Measurements from ENCODE around the gene FRMPD4.

FRMPD4 gene

DNA sequence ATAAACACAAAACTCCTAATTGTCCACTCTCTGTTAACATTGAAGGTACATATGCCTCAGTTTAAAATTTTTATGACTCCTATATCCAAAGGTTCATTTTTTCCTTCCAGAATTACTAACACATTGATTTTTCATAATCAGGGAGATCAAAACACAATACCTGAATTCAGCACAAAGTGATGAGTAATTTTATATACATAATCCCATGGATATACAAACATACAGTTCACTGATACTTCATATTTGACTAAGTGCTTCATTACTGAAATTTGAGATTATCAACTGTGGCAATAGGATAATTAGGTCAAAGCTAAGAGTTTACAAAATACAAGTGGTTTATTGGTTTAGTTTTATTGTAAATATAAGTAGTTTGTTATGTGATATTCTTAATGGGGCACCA is 476.8 kb downstream of the FRMPD4 start:
- Histone ChIP-seq H3K9ac (ENCODE audit: low read depth, low read length) (no peak overlapping the region), H3K36me3 (ENCODE audit: insufficient read depth, low read length) (no peaks in the 10 kb centered on the region), H3K4me1 (ENCODE audit: insufficient read depth, low read length) (no peaks in the 10 kb centered on the region), H3K9me3 (ENCODE audit: control insufficient read depth, insufficient read depth, low read length) (no peaks in the 10 kb centered on the region)

DNA sequence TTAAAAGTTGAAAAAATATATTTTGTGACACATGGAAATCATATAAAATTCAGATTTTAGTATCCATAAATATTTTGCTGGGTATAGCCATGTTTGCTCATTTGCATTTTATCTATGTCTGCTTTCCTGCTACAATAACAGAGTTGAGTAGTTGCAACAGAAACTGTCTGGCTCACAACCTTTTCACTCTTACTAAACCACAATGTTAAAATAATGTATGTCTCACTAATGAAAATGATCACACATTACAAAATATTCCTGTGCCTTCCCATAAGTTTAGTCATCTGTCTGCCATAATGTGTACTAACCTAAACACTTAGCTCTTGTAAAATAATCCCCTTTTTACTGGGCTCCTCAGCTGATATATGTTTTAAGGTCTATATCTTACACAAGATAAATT is 479.0 kb downstream of the FRMPD4 start:
- Histone ChIP-seq H3K36me3 (ENCODE audit: insufficient read depth, low read length) (no peaks in the 10 kb centered on the region), H3K9ac (ENCODE audit: low read depth, low read length) (no peak overlapping the region), H3K9me3 (ENCODE audit: control insufficient read depth, insufficient read depth, low read length) (no peaks in the 10 kb centered on the region), H3K4me1 (ENCODE audit: insufficient read depth, low read length) (no peaks in the 10 kb centered on the region)

DNA sequence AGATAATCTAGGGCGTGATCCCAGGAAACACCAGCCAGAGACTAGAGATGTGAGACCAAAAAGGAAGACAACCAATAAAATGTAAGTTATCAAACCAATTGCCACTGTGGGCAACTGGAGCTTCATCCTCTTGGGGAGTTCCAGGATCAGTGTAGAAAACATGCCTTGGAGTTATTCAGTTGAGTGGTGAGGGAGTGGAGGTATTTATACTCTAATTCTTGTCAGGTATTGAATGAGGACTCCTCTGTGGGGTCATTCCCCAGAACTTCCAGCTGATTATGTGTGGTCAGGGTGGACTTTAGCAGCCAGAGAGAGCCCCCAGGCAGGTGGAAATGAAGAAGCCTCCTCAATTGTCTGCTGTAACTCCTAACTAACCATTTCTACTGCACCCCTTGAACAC is 509.0 kb downstream of the FRMPD4 start:
- Histone ChIP-seq H3K36me3 (ENCODE audit: insufficient read depth, low read length) (no peaks in the 10 kb centered on the region), H3K9ac (ENCODE audit: low read depth, low read length) (no peak overlapping the region), H3K9me3 (ENCODE audit: control insufficient read depth, insufficient read depth, low read length) (no peaks in the 10 kb centered on the region), H3K4me1 (ENCODE audit: insufficient read depth, low read length) (no peaks in the 10 kb centered on the region)

DNA sequence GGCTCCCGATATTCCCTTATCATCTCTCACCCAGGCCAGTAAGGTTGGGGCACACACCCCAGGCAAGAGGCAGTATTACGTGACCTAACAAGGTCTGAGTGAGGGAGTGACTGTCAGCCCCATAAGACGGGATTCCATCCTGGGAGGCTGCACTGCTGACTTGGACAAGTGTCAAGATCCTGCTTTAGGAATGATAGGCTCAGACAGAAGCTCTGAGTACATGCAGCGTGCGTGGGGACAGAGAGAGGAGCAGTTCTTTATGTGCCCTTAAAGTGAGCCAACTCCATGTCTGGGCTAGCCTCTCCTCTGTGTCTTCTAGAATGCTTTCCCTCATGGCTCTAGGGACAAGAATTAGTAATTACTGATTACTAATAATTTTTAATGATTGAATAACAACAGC is 510.7 kb downstream of the FRMPD4 start:
- no peaks in the 10 kb centered on the region for H3K9me3 ChIP-seq (ENCODE audit: control insufficient read depth, insufficient read depth, low read length)
- no peak overlapping the region for H3K9ac ChIP-seq (ENCODE audit: low read depth, low read length)
- no peaks in the 10 kb centered on the region for H3K4me1 ChIP-seq (ENCODE audit: insufficient read depth, low read length)
- no peaks in the 10 kb centered on the region for H3K36me3 ChIP-seq (ENCODE audit: insufficient read depth, low read length)

DNA sequence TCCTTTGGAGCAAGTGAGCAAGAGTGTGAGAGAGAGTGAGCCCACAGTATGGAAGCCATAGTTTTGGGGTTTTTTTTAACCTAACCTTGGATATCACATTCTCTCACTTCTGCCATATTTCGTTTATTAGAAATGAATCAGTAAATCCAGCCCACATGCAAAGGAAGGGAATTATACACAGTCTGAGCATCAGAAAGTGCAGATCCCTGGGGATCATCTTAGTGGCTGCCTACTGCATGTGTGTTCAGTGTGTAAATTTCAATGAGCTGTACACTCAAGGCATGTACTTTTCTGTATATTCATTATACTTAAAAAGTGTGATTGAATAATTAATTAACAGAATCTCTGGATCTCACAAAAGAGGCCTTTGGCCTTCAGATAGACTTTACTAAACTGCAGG is 519.2 kb downstream of the FRMPD4 start:
- H3K36me3 ChIP-seq (ENCODE audit: insufficient read depth, low read length): no peaks in the 10 kb centered on the region
- H3K9me3 ChIP-seq (ENCODE audit: control insufficient read depth, insufficient read depth, low read length): no peaks in the 10 kb centered on the region
- no peaks in the 10 kb centered on the region for H3K4me1 ChIP-seq (ENCODE audit: insufficient read depth, low read length)
- no peak overlapping the region for H3K9ac ChIP-seq (ENCODE audit: low read depth, low read length)

DNA sequence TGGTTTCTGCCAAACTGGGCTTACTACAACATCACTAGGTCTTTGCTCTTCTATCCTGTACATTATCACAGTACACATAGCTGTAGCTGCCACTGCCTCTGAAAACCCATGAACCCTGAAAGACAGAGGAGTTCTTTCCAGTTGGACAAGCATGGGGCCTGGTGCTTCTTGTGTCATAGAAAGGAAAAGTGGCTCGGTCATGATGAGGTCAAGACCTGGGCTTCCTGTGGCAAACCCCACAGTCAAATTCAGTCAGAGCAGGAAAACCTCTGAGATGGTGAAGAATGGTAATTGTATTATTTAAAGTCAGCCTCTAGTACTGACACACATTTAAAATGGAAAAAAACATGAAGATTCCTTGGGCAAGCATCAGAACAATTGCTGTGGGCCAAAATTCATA is 519.6 kb downstream of the FRMPD4 start:
- Histone ChIP-seq H3K9me3 (ENCODE audit: control insufficient read depth, insufficient read depth, low read length) (no peaks in the 10 kb centered on the region), H3K9ac (ENCODE audit: low read depth, low read length) (no peak overlapping the region), H3K4me1 (ENCODE audit: insufficient read depth, low read length) (no peaks in the 10 kb centered on the region), H3K36me3 (ENCODE audit: insufficient read depth, low read length) (no peaks in the 10 kb centered on the region)

DNA sequence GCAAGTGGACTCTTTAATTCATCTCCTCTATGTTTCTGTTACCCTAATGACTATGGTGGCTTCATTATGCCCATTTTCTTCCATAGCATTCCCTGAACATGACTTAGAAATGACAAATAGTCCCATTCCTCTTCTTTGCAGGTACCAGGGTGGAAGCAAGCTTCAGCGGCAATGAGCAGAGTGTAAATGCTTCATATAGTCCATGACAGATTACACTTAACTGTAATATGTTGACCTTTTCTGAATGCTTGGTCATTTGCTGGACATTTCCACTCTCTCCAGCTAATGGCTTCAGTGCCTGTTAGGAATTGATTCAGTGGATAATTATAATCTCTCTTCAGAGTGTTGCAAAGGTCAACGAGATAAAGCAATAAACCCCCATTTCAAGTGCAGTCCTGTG is 523.2 kb downstream of the FRMPD4 start:
- no peak overlapping the region for H3K9ac ChIP-seq (ENCODE audit: low read depth, low read length)
- H3K36me3 ChIP-seq (ENCODE audit: insufficient read depth, low read length): no peaks in the 10 kb centered on the region
- no peaks in the 10 kb centered on the region for H3K4me1 ChIP-seq (ENCODE audit: insufficient read depth, low read length)
- H3K9me3 ChIP-seq (ENCODE audit: control insufficient read depth, insufficient read depth, low read length): no peaks in the 10 kb centered on the region

DNA sequence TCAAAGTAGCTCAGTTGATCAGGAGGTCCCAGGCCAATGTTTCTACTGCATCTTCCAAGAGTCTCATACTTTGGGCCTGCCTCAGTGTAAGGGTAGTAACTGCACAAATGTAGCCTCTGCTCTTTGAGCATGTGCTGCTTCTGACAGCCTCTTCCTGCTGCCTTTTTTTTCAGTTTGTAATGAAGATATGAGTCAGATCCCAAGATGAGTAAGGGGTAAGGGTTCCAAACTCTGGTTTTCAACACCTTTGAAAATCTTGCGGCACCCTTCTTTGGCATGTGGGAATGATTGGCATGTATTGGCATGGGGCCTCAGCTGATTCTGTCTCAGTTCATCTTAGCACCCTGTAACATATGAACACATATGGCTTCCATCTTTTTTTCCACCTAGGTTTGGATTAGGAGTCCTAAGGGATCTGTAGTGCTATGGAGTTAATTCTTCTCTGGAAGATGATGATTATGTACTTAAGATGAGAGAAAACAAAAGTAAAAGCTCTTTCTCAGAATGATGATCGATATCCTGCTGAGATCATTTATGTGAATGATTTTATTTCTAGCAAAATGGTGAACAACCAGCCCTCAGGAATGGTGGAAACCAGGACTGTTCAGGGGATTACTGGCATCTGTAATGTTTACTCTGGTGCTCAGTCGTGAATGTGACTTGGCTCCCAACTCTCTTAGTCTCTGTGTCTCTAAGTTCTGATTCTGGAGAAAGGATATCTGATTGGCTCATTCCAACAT is 534.3 kb downstream of the FRMPD4 start:
- Histone ChIP-seq H3K9ac (ENCODE audit: low read depth, low read length) (no peak overlapping the region), H3K4me1 (ENCODE audit: insufficient read depth, low read length) (no peaks in the 10 kb centered on the region), H3K9me3 (ENCODE audit: control insufficient read depth, insufficient read depth, low read length) (no peaks in the 10 kb centered on the region), H3K36me3 (ENCODE audit: insufficient read depth, low read length) (no peaks in the 10 kb centered on the region)

DNA sequence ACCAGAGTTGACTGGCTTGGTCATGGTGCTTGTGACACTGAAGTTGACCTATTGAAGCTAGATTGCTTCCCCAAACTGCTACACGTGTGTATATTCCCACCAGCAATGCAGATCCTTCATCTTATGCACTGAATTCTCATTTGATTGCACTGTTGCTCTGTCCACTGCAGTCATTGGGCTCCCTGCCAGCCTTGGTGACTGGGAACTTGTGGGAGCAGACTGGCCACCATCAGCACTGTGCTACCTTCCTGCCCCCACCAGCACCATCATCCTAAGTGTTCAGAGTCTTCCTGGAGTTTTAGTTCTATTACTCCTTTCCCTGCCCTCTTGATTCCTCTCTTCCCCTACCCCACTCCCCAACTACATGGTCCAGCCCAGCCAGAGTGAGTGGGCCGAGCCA is 535.2 kb downstream of the FRMPD4 start:
- no peak overlapping the region for H3K9ac ChIP-seq (ENCODE audit: low read depth, low read length)
- H3K9me3 ChIP-seq (ENCODE audit: control insufficient read depth, insufficient read depth, low read length): no peaks in the 10 kb centered on the region
- H3K4me1 ChIP-seq (ENCODE audit: insufficient read depth, low read length): no peaks in the 10 kb centered on the region
- no peaks in the 10 kb centered on the region for H3K36me3 ChIP-seq (ENCODE audit: insufficient read depth, low read length)

DNA sequence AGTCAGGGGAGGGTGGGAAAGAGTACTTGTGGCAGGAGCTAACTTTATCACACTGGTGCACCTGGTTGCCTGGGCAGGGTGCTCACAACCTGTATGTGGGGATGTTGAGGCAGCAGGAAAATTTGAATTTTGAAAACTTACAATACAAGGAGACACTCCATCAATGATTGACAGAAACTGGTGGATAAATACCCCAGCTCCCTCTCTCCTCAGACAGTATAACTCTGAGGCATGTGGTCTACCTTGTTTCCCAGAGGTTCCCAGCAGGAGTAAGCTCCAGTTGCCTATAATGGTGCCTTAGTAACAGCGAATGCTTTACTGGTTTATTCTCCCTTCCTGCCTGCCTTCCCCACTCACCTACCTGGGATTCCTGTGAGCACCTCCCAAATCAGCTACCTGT is 541.2 kb downstream of the FRMPD4 start:
- no peaks in the 10 kb centered on the region for H3K4me1 ChIP-seq (ENCODE audit: insufficient read depth, low read length)
- no peaks in the 10 kb centered on the region for H3K9me3 ChIP-seq (ENCODE audit: control insufficient read depth, insufficient read depth, low read length)
- H3K36me3 ChIP-seq (ENCODE audit: insufficient read depth, low read length): no peaks in the 10 kb centered on the region
- H3K9ac ChIP-seq (ENCODE audit: low read depth, low read length): no peak overlapping the region

DNA sequence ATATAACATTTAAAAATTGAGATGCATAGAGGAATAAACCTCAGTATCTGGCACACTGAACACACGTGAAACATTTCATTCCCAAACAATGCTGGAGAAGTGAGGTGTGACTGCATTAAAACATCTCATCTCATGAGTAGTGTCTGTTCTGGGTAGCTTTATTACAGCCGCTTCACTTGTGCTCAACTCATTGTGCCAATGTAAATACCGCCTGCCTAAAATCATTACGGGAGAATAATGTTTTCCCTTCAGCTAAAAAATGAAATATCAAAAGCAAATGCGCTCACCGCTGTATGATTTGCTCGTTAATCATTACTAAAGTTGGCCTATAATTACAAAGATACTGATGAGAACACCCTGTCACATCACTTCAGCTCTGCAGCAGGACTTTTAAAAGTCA is 542.8 kb downstream of the FRMPD4 start:
- Histone ChIP-seq H3K9ac (ENCODE audit: low read depth, low read length) (no peak overlapping the region), H3K4me1 (ENCODE audit: insufficient read depth, low read length) (no peaks in the 10 kb centered on the region), H3K9me3 (ENCODE audit: control insufficient read depth, insufficient read depth, low read length) (no peaks in the 10 kb centered on the region), H3K36me3 (ENCODE audit: insufficient read depth, low read length) (no peaks in the 10 kb centered on the region)

DNA sequence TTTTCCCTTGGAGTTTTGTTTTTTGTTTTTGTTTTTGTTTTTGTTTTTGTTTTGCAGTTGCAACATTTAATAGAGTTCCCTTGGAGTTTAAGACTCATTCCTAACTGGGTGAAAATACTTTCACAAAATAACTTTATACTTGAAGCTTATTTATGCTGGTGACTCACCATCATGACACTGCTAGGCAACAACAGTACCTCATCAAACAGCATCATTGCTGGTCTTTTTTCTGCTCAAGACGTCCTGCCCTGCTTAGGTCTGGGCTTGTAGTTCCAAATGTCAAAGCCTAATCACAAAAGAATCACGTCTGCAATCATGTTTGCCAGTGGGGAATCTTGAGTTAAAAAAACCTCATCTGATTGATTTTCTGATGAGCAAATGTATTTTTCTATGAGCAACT is 547.3 kb downstream of the FRMPD4 start:
- no peaks in the 10 kb centered on the region; the same call in 1 of the 2 replicates for H3K36me3 ChIP-seq (ENCODE audit: insufficient read depth, low read length)
- H3K9me3 ChIP-seq (ENCODE audit: control insufficient read depth, insufficient read depth, low read length): peaks cover 5% of the 10 kb centered on the region; the same call in 1 of the 2 replicates
- no peak overlapping the region for H3K9ac ChIP-seq (ENCODE audit: low read depth, low read length)
- H3K4me1 ChIP-seq (ENCODE audit: insufficient read depth, low read length): no peaks in the 10 kb centered on the region

DNA sequence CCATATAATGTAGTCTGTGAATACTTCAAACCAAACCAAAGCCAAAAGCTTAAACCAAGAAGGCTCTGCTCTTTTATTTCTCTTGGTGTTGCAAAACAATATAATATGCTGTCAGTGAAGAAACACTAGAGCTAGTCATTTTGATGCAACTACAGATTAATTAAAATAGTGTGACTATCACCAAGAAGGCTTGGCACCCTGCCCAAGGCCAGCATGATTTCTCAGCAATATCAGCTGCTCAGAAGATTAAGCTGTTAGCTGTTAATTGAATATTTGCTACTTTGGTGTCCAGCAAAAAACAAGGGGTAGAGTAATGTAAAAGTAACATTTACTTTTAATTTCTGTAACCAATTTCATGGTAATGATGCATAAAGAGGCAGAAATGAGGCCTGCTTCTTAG is 548.1 kb downstream of the FRMPD4 start:
- Histone ChIP-seq H3K4me1 (ENCODE audit: insufficient read depth, low read length) (no peaks in the 10 kb centered on the region), H3K36me3 (ENCODE audit: insufficient read depth, low read length) (no peaks in the 10 kb centered on the region; the same call in 1 of the 2 replicates), H3K9me3 (ENCODE audit: control insufficient read depth, insufficient read depth, low read length) (peaks cover 5% of the 10 kb centered on the region; the same call in 1 of the 2 replicates), H3K9ac (ENCODE audit: low read depth, low read length) (no peak overlapping the region)

DNA sequence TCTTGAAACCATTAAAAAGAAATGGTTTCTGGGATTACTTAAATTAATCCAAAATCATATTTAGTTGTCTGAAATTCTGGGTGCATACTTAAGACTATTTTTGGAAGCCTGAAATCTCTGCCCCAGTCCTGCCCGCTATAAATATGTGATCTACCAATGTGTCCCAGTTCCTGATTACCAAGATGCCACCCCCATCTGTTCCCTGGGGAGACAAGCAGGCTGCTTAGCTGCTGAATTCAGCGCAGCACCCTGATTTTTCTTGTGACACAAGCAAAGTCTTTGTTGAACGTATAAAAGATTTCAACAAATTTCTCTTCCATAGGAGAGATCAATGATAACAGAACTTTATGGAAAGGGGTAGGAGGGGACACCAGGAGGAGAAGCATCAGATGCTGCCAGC is 552.4 kb downstream of the FRMPD4 start:
- H3K9ac ChIP-seq (ENCODE audit: low read depth, low read length): no peak overlapping the region
- no peaks in the 10 kb centered on the region; the same call in 1 of the 2 replicates for H3K36me3 ChIP-seq (ENCODE audit: insufficient read depth, low read length)
- no peaks in the 10 kb centered on the region for H3K4me1 ChIP-seq (ENCODE audit: insufficient read depth, low read length)
- peaks cover 5% of the 10 kb centered on the region; the same call in 1 of the 2 replicates for H3K9me3 ChIP-seq (ENCODE audit: control insufficient read depth, insufficient read depth, low read length)

DNA sequence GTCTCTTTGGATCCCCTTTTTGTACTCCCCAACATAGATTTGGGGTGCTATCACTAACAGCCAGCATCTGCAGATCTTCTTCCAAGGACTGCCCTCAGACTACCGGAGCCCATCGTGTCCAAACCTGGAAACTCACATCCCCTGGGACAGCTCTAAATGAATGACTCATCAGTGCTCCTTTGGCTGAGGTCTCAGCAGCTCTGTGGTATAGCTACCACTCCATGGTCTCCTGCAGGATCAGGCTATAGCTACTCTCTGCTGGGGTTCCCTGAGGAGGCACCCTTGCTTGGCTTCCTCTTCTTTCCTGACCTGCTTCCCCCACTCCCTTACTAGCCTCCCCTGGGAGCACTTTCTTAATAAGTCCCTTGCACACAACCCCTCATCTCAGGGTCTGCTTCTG is 555.5 kb downstream of the FRMPD4 start:
- no peaks in the 10 kb centered on the region for H3K4me1 ChIP-seq (ENCODE audit: insufficient read depth, low read length)

More for the DNA sequence above, 555.5 kb downstream of the FRMPD4 start:
- H3K9ac ChIP-seq (ENCODE audit: low read depth, low read length): no peak overlapping the region
- H3K36me3 ChIP-seq (ENCODE audit: insufficient read depth, low read length): no peaks in the 10 kb centered on the region; the same call in 1 of the 2 replicates
- H3K9me3 ChIP-seq (ENCODE audit: control insufficient read depth, insufficient read depth, low read length): no peaks in the 10 kb centered on the region

Measured in ES-I3 (cell line).